Sigmoid colon (tissue), 4 donors: ENCODE data around the gene ARSI.

Experiments
- CTCF ChIP-seq, 4 experiments: fragments of 450-650 bp in 3 of 4; fragments of 200-600 bp in 1 of 4; IDR thresholded peaks; one replicate each; pipeline ENCODE4 v1.5.1; 2016 to 2019; ENCODE audit warnings: antibody characterized with exemption in 4 of 4, mild to moderate bottlenecking in 3 of 4, moderate library complexity in 2 of 4
- POLR2AphosphoS5 ChIP-seq, 4 donors: sonication (generic); formaldehyde crosslinking; IDR thresholded peaks; one replicate each; pipeline ENCODE4 v1.6.1; 2017; ENCODE audit warnings: antibody characterized with exemption in 4 of 4

GRCh38 chr5:150341331-150341730 lies 38.6 kb upstream of the ARSI start:
- TF ChIP-seq CTCF (IDR thresholded peaks at IDR 0.05) (no peak), POLR2AphosphoS5 (IDR thresholded peaks at IDR 0.05) (no peak)
